Measurements from ENCODE around the gene FOXO3.

The FOXO3 gene

GRCh38 chr6:108714101-108714765, 153.5 kb downstream of the FOXO3 start:
- DNase-seq (ENCODE audit: low read depth), result no peak

- DNase-seq (ENCODE audit: low read depth), result no peak
Observed at GRCh38 chr6:108714766-108715414, 154.2 kb downstream of the FOXO3 start.

GRCh38 chr6:108715832-108716231, 155.1 kb downstream of the FOXO3 start:
- DNase-seq (ENCODE audit: low read depth), result no peak

GRCh38 chr6:108716801-108717791, 156.4 kb downstream of the FOXO3 start:
- no peak for DNase-seq (ENCODE audit: low read depth)

- DNase-seq (ENCODE audit: low read depth), result no peak
Observed at GRCh38 chr6:108719477-108719876, 158.8 kb downstream of the FOXO3 start.

GRCh38 chr6:108720827-108721226, 160.1 kb downstream of the FOXO3 start:
- no peak for DNase-seq (ENCODE audit: low read depth)

GRCh38 chr6:108721286-108721685, 160.6 kb downstream of the FOXO3 start:
- no peak for DNase-seq (ENCODE audit: low read depth)

- no peak for DNase-seq (ENCODE audit: low read depth)
Observed at GRCh38 chr6:108723594-108723993, 162.9 kb downstream of the FOXO3 start.

GRCh38 chr6:108726726-108727339, 166.1 kb downstream of the FOXO3 start:
- no peak for DNase-seq (ENCODE audit: low read depth)

GRCh38 chr6:108727966-108728730, 167.4 kb downstream of the FOXO3 start:
- no peak for DNase-seq (ENCODE audit: low read depth)

GRCh38 chr6:108728826-108729225, 168.1 kb downstream of the FOXO3 start:
- DNase-seq (ENCODE audit: low read depth), result no peak

- no peak for DNase-seq (ENCODE audit: low read depth)
Observed at GRCh38 chr6:108730635-108731515, 170.2 kb downstream of the FOXO3 start.

- no peak for DNase-seq (ENCODE audit: low read depth)
Observed at GRCh38 chr6:108732091-108732870, 171.6 kb downstream of the FOXO3 start.

GRCh38 chr6:108733051-108733450, 172.3 kb downstream of the FOXO3 start:
- DNase-seq (ENCODE audit: low read depth), result no peak

GRCh38 chr6:108733706-108734265, 173.1 kb downstream of the FOXO3 start:
- no peak for DNase-seq (ENCODE audit: low read depth)
